ENCODE measurements around the gene COA4. TPM values are rescaled to one million over a fixed set of nuclear protein-coding genes. Genes with fewer than 3 reads are reported as not detected.

Gene COA4
- total RNA-seq, 1 donor from 2014 or later: 39.7 TPM

DNA sequence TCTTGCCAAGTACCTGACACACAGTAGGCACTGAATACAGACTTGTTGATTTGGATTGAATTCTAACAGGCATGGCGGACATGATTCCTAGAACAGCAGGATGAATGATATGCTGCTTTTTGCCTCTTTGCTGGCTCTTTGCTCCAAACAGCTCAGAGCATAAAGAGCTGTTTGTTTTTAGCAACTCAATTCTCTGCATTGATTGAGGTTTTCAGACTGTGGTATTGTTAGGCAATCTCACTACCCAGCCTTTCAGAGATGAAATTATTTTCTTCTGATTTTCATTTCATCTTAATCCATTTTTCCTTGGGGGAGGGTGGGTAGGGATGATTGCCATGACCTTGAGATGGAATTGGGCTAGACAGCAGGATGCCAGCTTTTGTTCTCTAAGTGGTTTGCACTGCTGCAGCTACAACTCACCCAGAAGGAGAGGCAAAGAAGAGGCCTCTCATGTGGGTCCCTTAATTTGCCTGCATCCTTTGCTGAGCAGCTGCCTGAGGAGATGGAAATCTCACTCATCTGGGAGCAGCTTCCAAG is 20.5 kb downstream of the COA4 start:
- no peaks in the 10 kb centered on the region for H3K27me3 Mint-ChIP-seq (ENCODE audit: unreplicated experiment)

GRCh38 chr11:73854680-73855079 is 22.0 kb downstream of the COA4 start:
- H3K27ac Mint-ChIP-seq (ENCODE audit: unreplicated experiment): no peak overlapping the region
- H3K36me3 Mint-ChIP-seq (ENCODE audit: unreplicated experiment): no peaks in the 10 kb centered on the region
- H3K27me3 Mint-ChIP-seq (ENCODE audit: unreplicated experiment): no peaks in the 10 kb centered on the region
- TF ChIP-seq, protein P1, sequence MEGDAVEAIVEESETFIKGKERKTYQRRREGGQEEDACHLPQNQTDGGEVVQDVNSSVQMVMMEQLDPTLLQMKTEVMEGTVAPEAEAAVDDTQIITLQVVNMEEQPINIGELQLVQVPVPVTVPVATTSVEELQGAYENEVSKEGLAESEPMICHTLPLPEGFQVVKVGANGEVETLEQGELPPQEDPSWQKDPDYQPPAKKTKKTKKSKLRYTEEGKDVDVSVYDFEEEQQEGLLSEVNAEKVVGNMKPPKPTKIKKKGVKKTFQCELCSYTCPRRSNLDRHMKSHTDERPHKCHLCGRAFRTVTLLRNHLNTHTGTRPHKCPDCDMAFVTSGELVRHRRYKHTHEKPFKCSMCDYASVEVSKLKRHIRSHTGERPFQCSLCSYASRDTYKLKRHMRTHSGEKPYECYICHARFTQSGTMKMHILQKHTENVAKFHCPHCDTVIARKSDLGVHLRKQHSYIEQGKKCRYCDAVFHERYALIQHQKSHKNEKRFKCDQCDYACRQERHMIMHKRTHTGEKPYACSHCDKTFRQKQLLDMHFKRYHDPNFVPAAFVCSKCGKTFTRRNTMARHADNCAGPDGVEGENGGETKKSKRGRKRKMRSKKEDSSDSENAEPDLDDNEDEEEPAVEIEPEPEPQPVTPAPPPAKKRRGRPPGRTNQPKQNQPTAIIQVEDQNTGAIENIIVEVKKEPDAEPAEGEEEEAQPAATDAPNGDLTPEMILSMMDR (IDR thresholded peaks at IDR 0.05; ENCODE audit: partially characterized antibody, unreplicated experiment): no peak
- H3K4me3 Mint-ChIP-seq (ENCODE audit: unreplicated experiment): no peak overlapping the region
- H3K9me3 Mint-ChIP-seq (ENCODE audit: unreplicated experiment): no peaks in the 10 kb centered on the region
- DNase-seq: no peak
- peaks cover 7% of the 10 kb centered on the region for H3K4me1 Mint-ChIP-seq (ENCODE audit: low read depth, unreplicated experiment)

More for the DNA sequence above, 20.5 kb downstream of the COA4 start:
- TF ChIP-seq, protein P1 (IDR thresholded peaks at IDR 0.05; ENCODE audit: partially characterized antibody, unreplicated experiment): no peak
- no peak for DNase-seq
- H3K9me3 Mint-ChIP-seq (ENCODE audit: unreplicated experiment): no peaks in the 10 kb centered on the region
- H3K4me1 Mint-ChIP-seq (ENCODE audit: low read depth, unreplicated experiment): peaks cover 7% of the 10 kb centered on the region
- no peaks in the 10 kb centered on the region for H3K36me3 Mint-ChIP-seq (ENCODE audit: unreplicated experiment)
- no peak overlapping the region for H3K27ac Mint-ChIP-seq (ENCODE audit: unreplicated experiment)
- H3K4me3 Mint-ChIP-seq (ENCODE audit: unreplicated experiment): no peak overlapping the region

GRCh38 chr11:73852049-73852448 is 24.6 kb downstream of the COA4 start:
- H3K4me1 Mint-ChIP-seq (ENCODE audit: low read depth, unreplicated experiment): peaks cover 7% of the 10 kb centered on the region
- no peaks in the 10 kb centered on the region for H3K27me3 Mint-ChIP-seq (ENCODE audit: unreplicated experiment)
- DNase-seq: no peak
- TF ChIP-seq, protein P1 (IDR thresholded peaks at IDR 0.05; ENCODE audit: partially characterized antibody, unreplicated experiment): no peak
- no peak overlapping the region for H3K27ac Mint-ChIP-seq (ENCODE audit: unreplicated experiment)
- H3K36me3 Mint-ChIP-seq (ENCODE audit: unreplicated experiment): no peaks in the 10 kb centered on the region
- H3K4me3 Mint-ChIP-seq (ENCODE audit: unreplicated experiment): no peak overlapping the region
- no peaks in the 10 kb centered on the region for H3K9me3 Mint-ChIP-seq (ENCODE audit: unreplicated experiment)

GRCh38 chr11:73851046-73851764 is 25.4 kb downstream of the COA4 start:
- peaks cover 6% of the 10 kb centered on the region for H3K4me1 Mint-ChIP-seq (ENCODE audit: low read depth, unreplicated experiment)
- no peak overlapping the region for H3K4me3 Mint-ChIP-seq (ENCODE audit: unreplicated experiment)
- TF ChIP-seq, protein P1 (IDR thresholded peaks at IDR 0.05; ENCODE audit: partially characterized antibody, unreplicated experiment): no peak
- DNase-seq: no peak
- no peaks in the 10 kb centered on the region for H3K27me3 Mint-ChIP-seq (ENCODE audit: unreplicated experiment)
- peaks cover 1% of the 10 kb centered on the region for H3K9me3 Mint-ChIP-seq (ENCODE audit: unreplicated experiment)
- peak overlapping the region; percentile 22 for H3K27ac Mint-ChIP-seq (ENCODE audit: unreplicated experiment)
- no peaks in the 10 kb centered on the region for H3K36me3 Mint-ChIP-seq (ENCODE audit: unreplicated experiment)

- Mint-ChIP-seq H3K36me3 (ENCODE audit: unreplicated experiment) (no peaks in the 10 kb centered on the region), H3K27ac (ENCODE audit: unreplicated experiment) (no peak overlapping the region), H3K27me3 (ENCODE audit: unreplicated experiment) (no peaks in the 10 kb centered on the region), H3K9me3 (ENCODE audit: unreplicated experiment) (no peaks in the 10 kb centered on the region), H3K4me3 (ENCODE audit: unreplicated experiment) (no peak overlapping the region), H3K4me1 (ENCODE audit: low read depth, unreplicated experiment) (no peaks in the 10 kb centered on the region)
- TF ChIP-seq, protein P1 (IDR thresholded peaks at IDR 0.05; ENCODE audit: partially characterized antibody, unreplicated experiment): no peak
- DNase-seq: no peak
Measured at GRCh38 chr11:73839123-73839457, 37.6 kb downstream of the COA4 start.
